HG03354 (cell line): ENCODE data around the gene CTIF.
"Not testable (repeated sequence)": the region's sequence is repeated elsewhere in the genome, so short reads cannot be mapped to it uniquely, and the experiment has no call there.

Source experiments
- ATAC-seq: cut with Tn5 transposase; IDR thresholded peaks from one replicate; pipeline ENCODE4 v1.9.1; 2021; ENCODE audit warnings: mild to moderate bottlenecking; ENCODE audit not compliant: unreplicated experiment, poor library complexity, severe bottlenecking

Gene CTIF

GRCh38 chr18:48714873-48715272, 176.0 kb downstream of the CTIF start:
- no peak for ATAC-seq

DNA sequence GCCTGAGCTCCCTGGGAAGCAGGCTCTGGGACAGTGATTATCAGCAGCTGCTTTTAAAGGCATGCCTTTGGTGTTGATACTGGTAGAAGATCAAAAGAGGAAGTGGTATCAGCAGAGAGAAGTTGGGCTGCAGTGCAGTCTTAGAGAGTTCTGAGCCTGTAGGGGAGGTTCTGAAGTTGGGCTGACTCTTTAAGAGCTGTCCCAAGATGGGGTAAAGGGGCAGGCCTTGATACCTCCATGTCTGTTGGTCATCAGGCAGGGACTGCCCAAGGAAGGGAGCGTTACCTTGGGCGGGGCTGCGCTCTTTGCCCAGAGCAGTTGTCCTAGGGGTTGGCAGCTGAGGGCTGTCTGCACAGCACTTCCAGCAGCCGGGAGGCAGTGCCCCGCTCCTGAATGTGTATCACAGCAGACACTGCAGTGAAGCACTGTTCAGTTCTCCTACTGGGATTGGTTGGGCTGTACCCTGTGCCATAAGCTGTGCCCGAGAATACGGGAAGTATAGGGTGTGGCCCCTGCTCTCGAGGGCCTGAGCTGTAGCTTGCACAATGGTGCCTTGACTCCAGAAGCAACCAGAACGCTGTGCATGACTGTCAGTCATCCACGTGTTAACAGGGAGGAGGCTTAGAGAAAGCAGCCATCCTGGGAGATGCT, 177.0 kb downstream of the CTIF start:
- ATAC-seq = no peak

- not testable (repeated sequence) for ATAC-seq
Measured at GRCh38 chr18:48717227-48717626, 178.4 kb downstream of the CTIF start.

DNA sequence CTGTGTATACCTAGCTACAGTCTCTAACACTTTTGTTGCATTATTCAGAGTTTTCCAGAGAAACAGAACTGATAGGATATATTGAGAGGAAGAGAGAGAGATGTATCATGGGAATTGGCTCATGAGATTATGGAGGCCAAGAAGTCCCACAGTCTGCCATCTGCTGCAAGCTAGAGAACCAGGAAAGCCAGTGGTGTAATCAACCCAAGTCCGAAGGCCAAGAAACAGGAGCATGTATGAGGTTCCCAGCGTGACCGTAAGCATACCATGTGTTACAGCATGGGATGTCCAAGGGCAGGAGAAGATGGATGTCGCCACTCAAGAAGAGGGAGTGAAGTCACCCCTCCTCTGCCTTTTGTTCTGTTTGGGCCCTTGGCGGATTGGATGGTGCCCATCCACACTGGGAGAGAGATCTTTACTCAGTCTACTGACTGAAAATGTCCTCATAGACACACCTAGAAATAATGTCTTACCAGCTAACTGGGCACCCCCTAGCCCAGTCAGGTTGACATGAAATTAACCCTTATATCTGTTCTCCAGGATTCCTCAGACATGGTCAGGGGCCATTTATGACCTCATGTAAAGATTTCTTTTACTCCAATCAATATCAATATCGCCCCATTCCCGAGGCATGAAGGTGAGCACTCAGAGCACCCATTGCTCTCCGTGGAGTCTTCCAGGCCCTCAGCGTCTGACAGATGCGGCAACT, 179.6 kb downstream of the CTIF start:
- ATAC-seq = no peak

- no peak for ATAC-seq
Measured at GRCh38 chr18:48719388-48719787, 180.6 kb downstream of the CTIF start.

DNA sequence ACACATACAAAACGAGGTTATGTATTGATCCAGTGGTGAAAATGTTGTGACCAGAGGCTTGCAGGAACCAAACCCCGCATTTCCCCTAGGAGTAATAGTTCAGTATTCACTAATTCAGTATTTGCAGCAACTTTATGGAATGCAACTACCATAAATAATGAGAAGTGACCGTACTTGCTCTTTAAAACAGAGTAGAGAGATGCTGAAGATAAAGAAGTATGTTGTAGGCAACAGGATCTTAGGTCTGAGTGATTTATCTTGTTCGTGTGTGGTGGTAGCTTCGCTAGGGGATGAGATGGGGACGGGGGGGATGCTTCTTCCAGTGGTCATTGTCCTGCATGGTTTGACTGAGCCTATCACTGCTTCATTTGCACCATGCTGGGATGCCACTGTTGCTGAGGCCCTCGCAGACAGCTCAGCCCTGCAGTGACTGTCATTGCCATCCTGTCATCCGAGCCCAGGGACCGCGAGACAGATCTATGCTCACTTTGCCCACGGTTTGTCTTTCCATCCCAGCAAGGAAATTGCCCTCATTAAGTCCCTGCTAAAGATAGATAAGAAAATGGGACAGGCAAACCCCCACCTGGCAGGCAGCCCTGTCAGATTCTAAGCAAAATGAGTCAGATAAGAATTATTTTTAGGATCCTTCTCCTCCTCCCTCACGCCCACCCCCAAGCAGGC, 181.3 kb downstream of the CTIF start:
- ATAC-seq = no peak

DNA sequence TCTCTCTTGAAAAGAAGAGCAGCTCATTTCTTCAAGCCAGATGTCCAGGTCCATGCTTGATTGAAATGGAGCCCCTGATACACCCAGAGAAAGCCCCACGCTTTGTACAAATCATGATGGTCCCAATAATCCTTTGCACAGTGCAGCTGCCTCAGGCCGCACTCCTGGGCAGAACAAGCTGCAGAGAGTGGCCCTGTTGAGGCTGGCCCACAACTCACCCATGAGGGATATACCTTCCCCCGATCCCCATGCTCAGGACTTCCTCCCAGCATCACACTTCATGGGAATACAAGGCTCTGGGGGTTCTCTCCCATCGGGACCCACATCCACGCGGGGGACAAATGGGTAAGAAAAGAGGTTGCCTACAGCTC, 181.8 kb downstream of the CTIF start:
- no peak for ATAC-seq

- ATAC-seq = no peak
Measured at GRCh38 chr18:48721312-48721711, 182.5 kb downstream of the CTIF start.

- no peak for ATAC-seq
Measured at GRCh38 chr18:48723016-48723415, 184.2 kb downstream of the CTIF start.

DNA sequence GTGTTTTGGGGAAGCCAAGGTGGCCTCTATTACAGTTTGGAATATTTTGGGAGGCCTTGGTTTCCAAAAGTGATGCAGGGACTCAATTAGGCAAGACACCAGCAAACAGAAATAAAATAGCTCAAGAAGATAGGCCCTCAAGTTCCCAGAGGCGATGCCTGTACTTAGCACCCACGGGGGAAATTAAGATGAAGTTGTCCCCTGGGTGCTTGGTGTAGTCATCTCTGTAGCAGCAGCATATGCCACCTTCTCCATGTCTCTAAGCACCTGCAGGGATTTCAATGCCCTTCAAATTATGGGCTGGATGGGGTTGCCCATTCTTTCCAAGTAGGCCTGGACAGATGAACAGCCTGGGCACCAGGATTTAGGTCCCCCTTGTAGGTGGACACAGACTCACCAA, 185.0 kb downstream of the CTIF start:
- ATAC-seq = no peak

DNA sequence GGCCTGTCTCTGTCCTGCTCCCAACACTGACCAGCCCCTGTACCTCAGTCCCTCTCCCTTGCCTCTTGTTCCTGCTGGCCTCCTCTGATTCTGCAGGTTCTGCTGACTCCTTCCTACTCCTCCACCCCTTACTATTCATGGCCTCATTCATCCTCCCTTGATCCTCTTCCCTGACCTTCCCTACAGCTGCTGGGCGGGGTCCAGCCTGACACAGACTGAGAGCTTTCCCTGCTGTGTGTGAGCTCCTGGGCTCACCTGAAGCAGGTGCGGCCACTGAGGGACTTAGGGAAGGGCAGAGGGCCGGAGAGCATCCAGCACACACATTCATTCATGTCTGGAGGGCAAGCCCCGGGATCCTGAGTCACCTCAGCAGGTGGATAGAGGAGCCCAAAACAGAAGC, 185.6 kb downstream of the CTIF start:
- ATAC-seq = no peak

- ATAC-seq = no peak
Measured at GRCh38 chr18:48724939-48725338, 186.1 kb downstream of the CTIF start.

DNA sequence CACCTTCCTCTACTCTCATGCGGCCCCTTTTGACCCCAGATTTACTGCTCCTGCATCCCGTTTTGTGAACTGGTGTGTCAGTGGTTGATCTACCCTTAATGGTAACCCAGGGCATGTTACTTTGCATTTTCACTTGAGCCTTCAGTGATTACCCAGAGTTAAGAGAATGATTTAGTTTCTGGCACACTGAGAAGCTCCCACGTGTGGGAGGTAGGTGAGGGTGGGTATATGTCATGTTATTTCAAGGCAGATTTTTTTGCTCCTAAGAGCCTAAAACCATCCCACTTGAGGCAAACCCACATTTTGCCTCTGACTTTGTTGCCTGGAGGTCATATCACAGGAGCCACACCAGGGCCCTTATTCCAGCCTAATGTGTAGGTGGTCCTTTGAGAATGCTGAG, 186.7 kb downstream of the CTIF start:
- no peak for ATAC-seq

DNA sequence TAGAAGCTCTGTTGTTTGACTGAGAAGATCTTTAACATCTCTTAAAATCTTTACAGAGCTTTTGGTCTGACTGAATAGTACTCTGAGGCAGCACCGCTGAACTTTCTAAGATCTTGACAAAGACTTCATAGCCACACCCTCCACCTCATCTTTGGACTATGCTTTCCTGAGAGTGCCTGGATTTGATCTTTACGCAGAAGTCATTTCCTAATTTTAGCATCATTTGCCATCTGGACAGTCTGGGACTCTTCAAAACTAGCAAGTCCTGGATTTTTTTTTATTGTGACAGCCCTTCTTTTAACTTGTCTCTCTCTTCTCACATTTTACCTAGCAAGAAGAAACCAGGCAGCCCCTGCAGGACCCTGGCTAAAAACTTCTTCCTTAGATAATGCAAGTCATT, 188.8 kb downstream of the CTIF start:
- no peak for ATAC-seq

- no peak for ATAC-seq
Measured at GRCh38 chr18:48728204-48728833, 189.5 kb downstream of the CTIF start.

GRCh38 chr18:48729404-48729803, 190.6 kb downstream of the CTIF start:
- ATAC-seq = no peak

- ATAC-seq = no peak
Measured at GRCh38 chr18:48730010-48730409, 191.2 kb downstream of the CTIF start.

DNA sequence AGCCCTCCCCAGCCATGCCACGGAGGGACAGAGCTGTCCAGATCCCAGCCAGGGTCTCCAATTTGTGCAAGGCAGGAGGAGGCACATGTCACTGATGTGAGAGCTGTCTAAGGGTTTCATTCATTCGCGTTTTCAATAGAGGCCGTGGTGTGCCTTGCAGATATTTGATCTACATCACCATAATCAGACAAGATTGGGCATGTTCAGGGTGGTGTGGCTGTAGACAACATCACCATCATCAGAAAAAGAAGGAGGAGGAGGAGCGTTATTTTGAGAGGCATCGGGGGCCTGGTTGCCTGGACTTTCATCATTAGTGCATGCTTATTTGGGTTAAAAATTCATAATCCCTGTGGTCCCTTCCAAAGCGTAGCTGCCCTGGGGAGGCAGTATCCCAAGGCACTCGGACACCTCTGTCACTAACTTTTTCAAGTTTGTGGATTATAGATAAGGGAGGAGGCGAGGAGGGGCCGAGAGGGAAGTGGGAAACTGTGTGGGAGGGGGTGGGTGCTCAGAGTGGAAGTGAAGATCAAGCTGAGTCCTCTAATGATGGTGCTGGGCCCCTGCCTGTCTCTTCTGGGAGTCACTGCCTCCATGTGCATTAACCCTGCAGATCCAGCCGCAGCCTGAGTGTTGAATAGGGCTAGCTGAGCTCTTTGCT, 194.1 kb downstream of the CTIF start:
- ATAC-seq = no peak

GRCh38 chr18:48733643-48734253, 194.9 kb downstream of the CTIF start:
- no peak for ATAC-seq

GRCh38 chr18:48734460-48734859, 195.6 kb downstream of the CTIF start:
- no peak for ATAC-seq
